ENCODE data around the gene MAML3.

DNA sequence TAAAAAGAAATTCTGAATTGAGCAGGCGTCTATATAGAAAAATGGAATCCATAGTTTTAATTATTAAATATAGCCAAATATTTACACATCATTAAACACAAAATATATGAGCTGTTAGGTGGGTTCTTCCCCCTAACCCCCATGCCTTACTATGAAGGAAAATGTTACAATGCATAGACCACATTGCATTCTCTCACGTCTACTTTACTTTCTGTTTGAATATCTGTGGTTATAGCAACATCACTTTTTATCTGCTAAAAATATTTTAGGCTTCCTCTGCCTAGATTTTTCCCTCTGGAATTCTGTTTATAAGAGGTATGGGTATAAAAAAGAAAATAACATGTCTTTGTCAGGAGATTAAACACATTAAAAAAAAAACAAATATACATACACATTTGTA lies 73.1 kb downstream of the MAML3 start:
- TF ChIP-seq, protein P1, sequence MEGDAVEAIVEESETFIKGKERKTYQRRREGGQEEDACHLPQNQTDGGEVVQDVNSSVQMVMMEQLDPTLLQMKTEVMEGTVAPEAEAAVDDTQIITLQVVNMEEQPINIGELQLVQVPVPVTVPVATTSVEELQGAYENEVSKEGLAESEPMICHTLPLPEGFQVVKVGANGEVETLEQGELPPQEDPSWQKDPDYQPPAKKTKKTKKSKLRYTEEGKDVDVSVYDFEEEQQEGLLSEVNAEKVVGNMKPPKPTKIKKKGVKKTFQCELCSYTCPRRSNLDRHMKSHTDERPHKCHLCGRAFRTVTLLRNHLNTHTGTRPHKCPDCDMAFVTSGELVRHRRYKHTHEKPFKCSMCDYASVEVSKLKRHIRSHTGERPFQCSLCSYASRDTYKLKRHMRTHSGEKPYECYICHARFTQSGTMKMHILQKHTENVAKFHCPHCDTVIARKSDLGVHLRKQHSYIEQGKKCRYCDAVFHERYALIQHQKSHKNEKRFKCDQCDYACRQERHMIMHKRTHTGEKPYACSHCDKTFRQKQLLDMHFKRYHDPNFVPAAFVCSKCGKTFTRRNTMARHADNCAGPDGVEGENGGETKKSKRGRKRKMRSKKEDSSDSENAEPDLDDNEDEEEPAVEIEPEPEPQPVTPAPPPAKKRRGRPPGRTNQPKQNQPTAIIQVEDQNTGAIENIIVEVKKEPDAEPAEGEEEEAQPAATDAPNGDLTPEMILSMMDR (IDR thresholded peaks at IDR 0.05; ENCODE audit: low read length): no peak
- no peak for TF ChIP-seq EZH2 (IDR thresholded peaks at IDR 0.05; ENCODE audit: borderline replicate concordance, low read length)
